ENCODE results near the gene TASL. TPM values are rescaled to one million over a fixed set of nuclear protein-coding genes. Genes with fewer than 3 reads are reported as not detected.

The TASL gene
- total RNA-seq, 2 donors from 2014 or later: not detected

DNA sequence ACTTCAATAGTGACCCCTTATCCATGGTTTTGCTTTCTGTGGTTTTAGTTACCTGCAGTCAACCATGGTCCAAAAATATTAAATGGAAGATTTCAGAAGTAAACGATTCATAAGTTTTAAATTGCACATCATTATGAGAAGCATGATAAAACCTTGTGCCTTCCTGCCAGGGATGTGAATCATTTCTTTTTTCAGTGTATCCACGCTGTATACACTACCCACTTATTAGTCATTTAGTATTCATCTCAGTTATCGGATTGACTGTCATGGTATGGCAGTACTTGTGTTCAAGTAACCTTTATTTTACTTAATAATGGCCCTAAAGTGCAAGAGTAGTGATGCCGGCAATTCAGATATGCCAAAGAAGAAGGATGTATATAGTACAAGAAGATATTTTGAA lies 37.7 kb upstream of the TASL start:
- WGBS, 2 experiments (ENCODE audit: insufficient coverage in 1 of 2, insufficient read length in 1 of 2): 50% methylated on average over 2 of the region's 4 CpGs; no CpG with 5 or more reads in 1 of the 2 experiments
- no peak for DNase-seq
- Histone ChIP-seq H3K4me1 (ENCODE audit: control insufficient read depth, insufficient read depth, low read length) (no peaks in the 10 kb centered on the region), H3K36me3 (ENCODE audit: control insufficient read depth, insufficient read depth, low read length) (no peaks in the 10 kb centered on the region), H3K9ac (ENCODE audit: extremely low read depth, low read length, poor library complexity, severe bottlenecking) (no peak overlapping the region), H3K27me3 (ENCODE audit: control insufficient read depth, insufficient read depth, low read length, poor library complexity, severe bottlenecking) (no peaks in the 10 kb centered on the region), H3K9me3 (ENCODE audit: control insufficient read depth, low read length) (no peaks in the 10 kb centered on the region), H3K27ac (ENCODE audit: low read depth, low read length) (no peak overlapping the region), H3K4me3 (ENCODE audit: low read length) (no peak overlapping the region)
- H3K4me3 Mint-ChIP-seq: no peak overlapping the region
- TF ChIP-seq, protein P1, sequence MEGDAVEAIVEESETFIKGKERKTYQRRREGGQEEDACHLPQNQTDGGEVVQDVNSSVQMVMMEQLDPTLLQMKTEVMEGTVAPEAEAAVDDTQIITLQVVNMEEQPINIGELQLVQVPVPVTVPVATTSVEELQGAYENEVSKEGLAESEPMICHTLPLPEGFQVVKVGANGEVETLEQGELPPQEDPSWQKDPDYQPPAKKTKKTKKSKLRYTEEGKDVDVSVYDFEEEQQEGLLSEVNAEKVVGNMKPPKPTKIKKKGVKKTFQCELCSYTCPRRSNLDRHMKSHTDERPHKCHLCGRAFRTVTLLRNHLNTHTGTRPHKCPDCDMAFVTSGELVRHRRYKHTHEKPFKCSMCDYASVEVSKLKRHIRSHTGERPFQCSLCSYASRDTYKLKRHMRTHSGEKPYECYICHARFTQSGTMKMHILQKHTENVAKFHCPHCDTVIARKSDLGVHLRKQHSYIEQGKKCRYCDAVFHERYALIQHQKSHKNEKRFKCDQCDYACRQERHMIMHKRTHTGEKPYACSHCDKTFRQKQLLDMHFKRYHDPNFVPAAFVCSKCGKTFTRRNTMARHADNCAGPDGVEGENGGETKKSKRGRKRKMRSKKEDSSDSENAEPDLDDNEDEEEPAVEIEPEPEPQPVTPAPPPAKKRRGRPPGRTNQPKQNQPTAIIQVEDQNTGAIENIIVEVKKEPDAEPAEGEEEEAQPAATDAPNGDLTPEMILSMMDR (conservative IDR thresholded peaks at IDR 0.05): no peak
- H3K36me3 Mint-ChIP-seq (ENCODE audit: low read depth): no peaks in the 10 kb centered on the region
- peaks cover 16% of the 10 kb centered on the region for H3K9me3 Mint-ChIP-seq
- no peak overlapping the region for H3K27ac Mint-ChIP-seq
- peaks cover 9% of the 10 kb centered on the region for H3K4me1 Mint-ChIP-seq
- no peaks in the 10 kb centered on the region for H3K27me3 Mint-ChIP-seq (ENCODE audit: insufficient read depth)

DNA sequence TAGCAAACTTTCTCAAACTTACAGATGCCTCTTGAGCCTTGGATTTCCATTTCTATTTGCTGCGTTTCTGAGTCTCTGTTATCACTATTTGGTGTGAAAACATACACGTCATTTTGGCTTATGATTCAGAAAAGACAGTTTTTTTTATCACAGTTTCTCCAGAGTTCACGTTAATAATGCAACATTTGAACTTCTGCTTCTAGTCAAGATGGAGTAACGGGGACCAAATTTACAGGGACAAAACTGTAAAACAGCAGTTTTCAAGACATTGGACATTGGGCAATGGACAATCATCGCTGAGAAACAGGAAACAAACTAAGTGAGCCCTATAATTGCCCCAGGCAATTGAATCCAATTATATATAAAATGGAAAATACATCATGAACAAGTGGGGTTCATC lies 36.2 kb upstream of the TASL start:
- H3K36me3 Mint-ChIP-seq (ENCODE audit: low read depth): no peaks in the 10 kb centered on the region
- TF ChIP-seq, protein P1 (conservative IDR thresholded peaks at IDR 0.05): no peak
- Histone ChIP-seq H3K9ac (ENCODE audit: extremely low read depth, low read length, poor library complexity, severe bottlenecking) (no peak overlapping the region), H3K36me3 (ENCODE audit: control insufficient read depth, insufficient read depth, low read length) (no peaks in the 10 kb centered on the region), H3K4me3 (ENCODE audit: low read length) (no peak overlapping the region), H3K9me3 (ENCODE audit: control insufficient read depth, low read length) (no peaks in the 10 kb centered on the region), H3K4me1 (ENCODE audit: control insufficient read depth, insufficient read depth, low read length) (no peaks in the 10 kb centered on the region), H3K27ac (ENCODE audit: low read depth, low read length) (no peak overlapping the region), H3K27me3 (ENCODE audit: control insufficient read depth, insufficient read depth, low read length, poor library complexity, severe bottlenecking) (no peaks in the 10 kb centered on the region)
- peaks cover 12% of the 10 kb centered on the region for H3K9me3 Mint-ChIP-seq
- no peak overlapping the region for H3K27ac Mint-ChIP-seq
- DNase-seq: no peak
- peaks cover 12% of the 10 kb centered on the region for H3K4me1 Mint-ChIP-seq
- H3K4me3 Mint-ChIP-seq: no peak overlapping the region
- WGBS, 2 experiments (ENCODE audit: insufficient coverage in 1 of 2, insufficient read length in 1 of 2): 97 to 100% methylated on average over 4 of the region's 5 CpGs
- no peaks in the 10 kb centered on the region for H3K27me3 Mint-ChIP-seq (ENCODE audit: insufficient read depth)

DNA sequence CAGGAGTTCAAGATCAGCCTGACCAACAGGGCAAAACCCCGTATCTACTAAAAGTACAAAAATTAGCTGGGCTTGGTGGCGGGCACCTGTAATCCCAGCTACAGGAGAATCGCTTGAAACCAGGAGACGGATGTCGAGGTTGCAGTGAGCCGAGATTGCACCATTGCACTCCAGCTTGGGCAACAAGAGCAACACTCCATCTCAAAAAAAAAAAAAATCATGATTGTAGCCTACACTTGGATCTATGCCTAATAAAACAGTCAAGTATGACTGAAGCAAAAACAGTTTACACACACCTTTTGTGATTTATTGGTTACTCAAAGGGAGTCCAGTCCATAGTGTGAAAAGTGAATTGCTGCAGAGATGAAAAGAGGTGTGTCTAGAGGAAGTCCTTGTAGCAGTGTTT lies 34.7 kb upstream of the TASL start:
- DNase-seq: no peak
- Mint-ChIP-seq H3K36me3 (ENCODE audit: low read depth) (no peaks in the 10 kb centered on the region), H3K27me3 (ENCODE audit: insufficient read depth) (no peaks in the 10 kb centered on the region), H3K9me3 (peaks cover 12% of the 10 kb centered on the region), H3K4me1 (peaks cover 6% of the 10 kb centered on the region), H3K4me3 (no peak overlapping the region), H3K27ac (no peak overlapping the region)
- Histone ChIP-seq H3K27ac (ENCODE audit: low read depth, low read length) (no peak overlapping the region), H3K36me3 (ENCODE audit: control insufficient read depth, insufficient read depth, low read length) (no peaks in the 10 kb centered on the region), H3K4me3 (ENCODE audit: low read length) (no peak overlapping the region), H3K9ac (ENCODE audit: extremely low read depth, low read length, poor library complexity, severe bottlenecking) (no peak overlapping the region), H3K4me1 (ENCODE audit: control insufficient read depth, insufficient read depth, low read length) (no peaks in the 10 kb centered on the region), H3K9me3 (ENCODE audit: control insufficient read depth, low read length) (no peaks in the 10 kb centered on the region), H3K27me3 (ENCODE audit: control insufficient read depth, insufficient read depth, low read length, poor library complexity, severe bottlenecking) (no peaks in the 10 kb centered on the region)
- TF ChIP-seq, protein P1 (conservative IDR thresholded peaks at IDR 0.05): no peak
- 81% methylated on average over 6 of the region's 6 CpGs; no CpG with 5 or more reads in 1 of the 2 experiments for WGBS, 2 experiments (ENCODE audit: insufficient coverage in 1 of 2, insufficient read length in 1 of 2)

All from endodermal cell (in vitro differentiated cells).